Fibroblast of peridontal ligament (primary cell): Measurements from ENCODE around the gene LRCH1.
A peak's percentile ranks its signal among the peaks of the same experiment; 100 is the strongest.

Experiments used
- DNase-seq: peaks from one replicate; pipeline ENCODE4 v3.0.0-alpha.2; 2010; ENCODE audit errors: extremely low read depth

LRCH1 gene

GRCh38 chr13:46535825-46536224, 17.1 kb upstream of the LRCH1 start:
- peak; percentile 62 for DNase-seq

- no peak for DNase-seq
These were observed 16.6 kb upstream of the LRCH1 start for GRCh38 chr13:46536341-46536740.

GRCh38 chr13:46539231-46539630, 13.7 kb upstream of the LRCH1 start:
- no peak for DNase-seq

- DNase-seq, result no peak
These were observed 11.8 kb upstream of the LRCH1 start for GRCh38 chr13:46541210-46541609.

GRCh38 chr13:46542833-46543232, 10.1 kb upstream of the LRCH1 start:
- no peak for DNase-seq

GRCh38 chr13:46543287-46543686, 9.7 kb upstream of the LRCH1 start:
- no peak for DNase-seq

- no peak for DNase-seq
These were observed 8.8 kb upstream of the LRCH1 start for GRCh38 chr13:46544208-46544607.

- no peak for DNase-seq
These were observed 8.2 kb upstream of the LRCH1 start for GRCh38 chr13:46544811-46545210.

GRCh38 chr13:46546084-46546768, 6.7 kb upstream of the LRCH1 start:
- DNase-seq, result no peak

- no peak for DNase-seq
These were observed 2.1 kb upstream of the LRCH1 start for GRCh38 chr13:46550822-46551221.

- DNase-seq, result peak; percentile 67
These were observed 1.3 kb upstream of the LRCH1 start for GRCh38 chr13:46551410-46552302.

- no peak for DNase-seq
These were observed 677 bp upstream of the LRCH1 start for GRCh38 chr13:46552303-46552682.

- no peak for DNase-seq
These were observed 533 bp downstream of the LRCH1 start for GRCh38 chr13:46553521-46553885.

- peak; percentile 80 for DNase-seq
These were observed 1.2 kb downstream of the LRCH1 start for GRCh38 chr13:46553886-46554858.

GRCh38 chr13:46554951-46555350, 2.0 kb downstream of the LRCH1 start:
- DNase-seq, result peak; percentile 40

GRCh38 chr13:46555722-46556417, 2.9 kb downstream of the LRCH1 start:
- DNase-seq, result no peak

- DNase-seq, result no peak
These were observed 3.4 kb downstream of the LRCH1 start for GRCh38 chr13:46556418-46556779.

GRCh38 chr13:46559272-46559805, 6.4 kb downstream of the LRCH1 start:
- no peak for DNase-seq

- DNase-seq, result no peak
These were observed 7.8 kb downstream of the LRCH1 start for GRCh38 chr13:46560778-46561177.

GRCh38 chr13:46561286-46561685, 8.3 kb downstream of the LRCH1 start:
- DNase-seq, result no peak

- peak; percentile 33 for DNase-seq
These were observed 8.7 kb downstream of the LRCH1 start for GRCh38 chr13:46561691-46562090.
